ENCODE data around the gene GP1BB. TPM values are rescaled to one million over a fixed set of nuclear protein-coding genes. Genes with fewer than 3 reads are reported as not detected.

The GP1BB gene
- polyA plus RNA-seq, 1 of the 3 experiments (the other 2 are of a cell fraction), result 1.5 TPM

DNA sequence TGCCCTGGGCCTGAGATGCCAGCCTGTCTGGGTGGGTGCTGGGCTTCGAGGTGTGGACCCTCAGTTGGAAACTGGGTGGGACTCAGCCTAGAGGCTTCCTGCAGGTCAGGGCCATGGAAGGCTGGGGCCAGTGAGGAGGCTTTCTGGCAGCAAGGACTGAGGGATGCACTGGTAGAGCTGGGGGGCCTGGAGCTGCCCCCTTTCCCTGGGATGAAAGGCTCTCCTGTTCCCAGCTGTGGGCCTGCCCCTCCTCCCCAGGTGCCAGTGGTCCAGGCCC is 6.6 kb upstream of the GP1BB start:
- Histone ChIP-seq H3K4me2 (no peak overlapping the region), H3K27ac (ENCODE audit: low read depth in 2 of 2, low read length in 1 of 2) (peak overlapping the region in 1 of 2 experiments; percentile 55; a peak in 1 of 4 replicates), H3K36me3 (replicated peaks in 1 of 2; ENCODE audit: control insufficient read depth in 1 of 2, insufficient read depth in 2 of 2, low read length in 1 of 2) (peaks cover 0 to 5% of the 10 kb centered on the region in 2 experiments), H3K27me3 (ENCODE audit: insufficient read depth) (no peaks in the 10 kb centered on the region), H2AFZ (ENCODE audit: low read depth) (no peak overlapping the region), H3K9ac (no peak overlapping the region), H4K20me1 (ENCODE audit: insufficient read depth) (no peaks in the 10 kb centered on the region), H3K9me3 (no peaks in the 10 kb centered on the region), H3K4me3 (ENCODE audit: low read depth in 2 of 2, low read length in 1 of 2) (no peak overlapping the region), H3K79me2 (ENCODE audit: insufficient read depth) (no peaks in the 10 kb centered on the region), H3K9me2 (no peaks in the 10 kb centered on the region), H3F3A (replicated peaks; ENCODE audit: insufficient read depth) (no peaks in the 10 kb centered on the region), H3K4me1 (ENCODE audit: control insufficient read depth in 1 of 2, insufficient read depth in 2 of 2, low read depth in 1 of 2, low read length in 1 of 2) (peaks cover 0 to 42% of the 10 kb centered on the region in 2 experiments; a peak in 1 of 4 replicates)
- DNase-seq, result no peak
- ChIA-PET CTCF (interaction anchor here (0.7 to 3.3 kb wide), 13 partner anchors 13 to 417 kb away, joined by 3 to 30 read pairs (median 4); no protein-coding TSS in a partner anchor), POLR2A (interaction anchor here (1.0 to 1.1 kb wide), 2 partner anchors 20 to 53 kb away, joined by 3 read pairs; no protein-coding TSS in a partner anchor)
- no peak for TF ChIP-seq SIN3A (IDR thresholded peaks at IDR 0.05; ENCODE audit: borderline replicate concordance, low read depth, low read length)
- no peak for TF ChIP-seq SMC3 (IDR thresholded peaks at IDR 0.05; ENCODE audit: low read depth, low read length)
- TF ChIP-seq TEAD4 (IDR thresholded peaks at IDR 0.05; ENCODE audit: borderline replicate concordance, insufficient read depth), result no peak
- TF ChIP-seq, protein P1, sequence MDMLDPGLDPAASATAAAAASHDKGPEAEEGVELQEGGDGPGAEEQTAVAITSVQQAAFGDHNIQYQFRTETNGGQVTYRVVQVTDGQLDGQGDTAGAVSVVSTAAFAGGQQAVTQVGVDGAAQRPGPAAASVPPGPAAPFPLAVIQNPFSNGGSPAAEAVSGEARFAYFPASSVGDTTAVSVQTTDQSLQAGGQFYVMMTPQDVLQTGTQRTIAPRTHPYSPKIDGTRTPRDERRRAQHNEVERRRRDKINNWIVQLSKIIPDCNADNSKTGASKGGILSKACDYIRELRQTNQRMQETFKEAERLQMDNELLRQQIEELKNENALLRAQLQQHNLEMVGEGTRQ (IDR thresholded peaks at IDR 0.05; ENCODE audit: borderline replicate concordance, low read depth, low read length), result no peak
- no peak for TF ChIP-seq CHD2 (IDR thresholded peaks at IDR 0.05; ENCODE audit: low read length, partially characterized antibody)
- no peak for TF ChIP-seq FOXJ3 (CRISPR knock-in tag; IDR thresholded peaks at IDR 0.05)
- TF ChIP-seq, protein P2, sequence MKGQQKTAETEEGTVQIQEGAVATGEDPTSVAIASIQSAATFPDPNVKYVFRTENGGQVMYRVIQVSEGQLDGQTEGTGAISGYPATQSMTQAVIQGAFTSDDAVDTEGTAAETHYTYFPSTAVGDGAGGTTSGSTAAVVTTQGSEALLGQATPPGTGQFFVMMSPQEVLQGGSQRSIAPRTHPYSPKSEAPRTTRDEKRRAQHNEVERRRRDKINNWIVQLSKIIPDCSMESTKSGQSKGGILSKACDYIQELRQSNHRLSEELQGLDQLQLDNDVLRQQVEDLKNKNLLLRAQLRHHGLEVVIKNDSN (IDR thresholded peaks at IDR 0.05; ENCODE audit: borderline replicate concordance, low read depth), result no peak
- TF ChIP-seq POLR2AphosphoS5 (IDR thresholded peaks at IDR 0.05; ENCODE audit: low read depth, low read length), result no peak
- TF ChIP-seq MXI1 (IDR thresholded peaks at IDR 0.05; ENCODE audit: low read depth, low read length), result no peak
- TF ChIP-seq RXRA (IDR thresholded peaks at IDR 0.05; ENCODE audit: borderline replicate concordance, low read depth), result no peak
- no peak for TF ChIP-seq JUND (IDR thresholded peaks at IDR 0.05)
- TF ChIP-seq ELF1 (IDR thresholded peaks at IDR 0.05), result no peak
- TF ChIP-seq GABPA (IDR thresholded peaks at IDR 0.05; ENCODE audit: low read depth), result no peak
- TF ChIP-seq, protein P3, sequence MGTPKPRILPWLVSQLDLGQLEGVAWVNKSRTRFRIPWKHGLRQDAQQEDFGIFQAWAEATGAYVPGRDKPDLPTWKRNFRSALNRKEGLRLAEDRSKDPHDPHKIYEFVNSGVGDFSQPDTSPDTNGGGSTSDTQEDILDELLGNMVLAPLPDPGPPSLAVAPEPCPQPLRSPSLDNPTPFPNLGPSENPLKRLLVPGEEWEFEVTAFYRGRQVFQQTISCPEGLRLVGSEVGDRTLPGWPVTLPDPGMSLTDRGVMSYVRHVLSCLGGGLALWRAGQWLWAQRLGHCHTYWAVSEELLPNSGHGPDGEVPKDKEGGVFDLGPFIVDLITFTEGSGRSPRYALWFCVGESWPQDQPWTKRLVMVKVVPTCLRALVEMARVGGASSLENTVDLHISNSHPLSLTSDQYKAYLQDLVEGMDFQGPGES (IDR thresholded peaks at IDR 0.05; ENCODE audit: low read depth, low read length), result no peak
- WGBS (ENCODE audit: low lambda C conversion rate), result no CpG with 5 or more reads among the region's 1 CpG

DNA sequence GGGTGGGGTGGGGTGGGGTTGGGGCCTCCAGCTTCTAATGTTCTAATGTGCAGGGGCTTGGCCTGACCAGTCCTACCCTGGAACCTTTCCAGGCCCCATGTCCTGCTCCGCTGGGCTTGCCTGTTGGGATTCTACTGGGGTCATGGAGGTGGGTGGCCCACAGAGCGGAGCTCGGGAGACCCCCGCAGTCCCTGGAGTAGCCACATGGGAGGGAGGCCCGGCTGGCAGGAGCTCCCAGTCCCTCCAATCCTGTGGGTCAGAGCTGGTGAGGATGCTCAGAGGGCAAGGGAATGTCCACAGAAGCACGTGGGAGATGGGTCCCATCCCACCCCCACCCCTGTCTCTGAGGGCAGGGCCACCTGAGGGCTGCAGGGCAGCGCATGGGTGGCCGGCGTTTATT is 6.2 kb upstream of the GP1BB start:
- Histone ChIP-seq H2AFZ (ENCODE audit: low read depth) (no peak overlapping the region), H4K20me1 (ENCODE audit: insufficient read depth) (no peaks in the 10 kb centered on the region), H3K27me3 (ENCODE audit: insufficient read depth) (no peaks in the 10 kb centered on the region), H3F3A (replicated peaks; ENCODE audit: insufficient read depth) (no peaks in the 10 kb centered on the region), H3K4me2 (no peak overlapping the region), H3K27ac (ENCODE audit: low read depth in 2 of 2, low read length in 1 of 2) (peak overlapping the region in 1 of 2 experiments; percentile 18; a peak in 2 of 4 replicates), H3K36me3 (replicated peaks in 1 of 2; ENCODE audit: control insufficient read depth in 1 of 2, insufficient read depth in 2 of 2, low read length in 1 of 2) (peaks cover 0 to 5% of the 10 kb centered on the region in 2 experiments), H3K9ac (no peak overlapping the region), H3K9me3 (no peaks in the 10 kb centered on the region), H3K4me3 (ENCODE audit: low read depth in 2 of 2, low read length in 1 of 2) (no peak overlapping the region), H3K4me1 (ENCODE audit: control insufficient read depth in 1 of 2, insufficient read depth in 2 of 2, low read depth in 1 of 2, low read length in 1 of 2) (peaks cover 0 to 42% of the 10 kb centered on the region in 2 experiments; a peak in 1 of 4 replicates), H3K9me2 (no peaks in the 10 kb centered on the region), H3K79me2 (ENCODE audit: insufficient read depth) (no peaks in the 10 kb centered on the region)
- WGBS (ENCODE audit: low lambda C conversion rate), result 96% methylated on average over 7 of the region's 9 CpGs
- CTCF ChIA-PET, result interaction anchor here (0.7 to 3.3 kb wide), 14 partner anchors 13 to 417 kb away, joined by 3 to 30 read pairs (median 4); no protein-coding TSS in a partner anchor
- POLR2A ChIA-PET, result interaction anchor here (1.0 to 1.1 kb wide), 2 partner anchors 20 to 54 kb away, joined by 3 read pairs; no protein-coding TSS in a partner anchor
- DNase-seq, result peak; percentile 62
- TF ChIP-seq, protein P4, sequence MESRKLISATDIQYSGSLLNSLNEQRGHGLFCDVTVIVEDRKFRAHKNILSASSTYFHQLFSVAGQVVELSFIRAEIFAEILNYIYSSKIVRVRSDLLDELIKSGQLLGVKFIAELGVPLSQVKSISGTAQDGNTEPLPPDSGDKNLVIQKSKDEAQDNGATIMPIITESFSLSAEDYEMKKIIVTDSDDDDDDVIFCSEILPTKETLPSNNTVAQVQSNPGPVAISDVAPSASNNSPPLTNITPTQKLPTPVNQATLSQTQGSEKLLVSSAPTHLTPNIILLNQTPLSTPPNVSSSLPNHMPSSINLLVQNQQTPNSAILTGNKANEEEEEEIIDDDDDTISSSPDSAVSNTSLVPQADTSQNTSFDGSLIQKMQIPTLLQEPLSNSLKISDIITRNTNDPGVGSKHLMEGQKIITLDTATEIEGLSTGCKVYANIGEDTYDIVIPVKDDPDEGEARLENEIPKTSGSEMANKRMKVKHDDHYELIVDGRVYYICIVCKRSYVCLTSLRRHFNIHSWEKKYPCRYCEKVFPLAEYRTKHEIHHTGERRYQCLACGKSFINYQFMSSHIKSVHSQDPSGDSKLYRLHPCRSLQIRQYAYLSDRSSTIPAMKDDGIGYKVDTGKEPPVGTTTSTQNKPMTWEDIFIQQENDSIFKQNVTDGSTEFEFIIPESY (IDR thresholded peaks at IDR 0.05; ENCODE audit: borderline replicate concordance, low read depth), result no peak
- TF ChIP-seq TCF12 (IDR thresholded peaks at IDR 0.05) (no peak), GATA2 (CRISPR knock-in tag; IDR thresholded peaks at IDR 0.05) (no peak), NFIC (IDR thresholded peaks at IDR 0.05; ENCODE audit: borderline replicate concordance) (no peak), GABPA (IDR thresholded peaks at IDR 0.05; ENCODE audit: low read depth) (no peak), TEAD4 (IDR thresholded peaks at IDR 0.05; ENCODE audit: borderline replicate concordance, insufficient read depth) (no peak), MEF2A (IDR thresholded peaks at IDR 0.05; ENCODE audit: borderline replicate concordance, low read depth) (no peak)
- TF ChIP-seq, protein P5, sequence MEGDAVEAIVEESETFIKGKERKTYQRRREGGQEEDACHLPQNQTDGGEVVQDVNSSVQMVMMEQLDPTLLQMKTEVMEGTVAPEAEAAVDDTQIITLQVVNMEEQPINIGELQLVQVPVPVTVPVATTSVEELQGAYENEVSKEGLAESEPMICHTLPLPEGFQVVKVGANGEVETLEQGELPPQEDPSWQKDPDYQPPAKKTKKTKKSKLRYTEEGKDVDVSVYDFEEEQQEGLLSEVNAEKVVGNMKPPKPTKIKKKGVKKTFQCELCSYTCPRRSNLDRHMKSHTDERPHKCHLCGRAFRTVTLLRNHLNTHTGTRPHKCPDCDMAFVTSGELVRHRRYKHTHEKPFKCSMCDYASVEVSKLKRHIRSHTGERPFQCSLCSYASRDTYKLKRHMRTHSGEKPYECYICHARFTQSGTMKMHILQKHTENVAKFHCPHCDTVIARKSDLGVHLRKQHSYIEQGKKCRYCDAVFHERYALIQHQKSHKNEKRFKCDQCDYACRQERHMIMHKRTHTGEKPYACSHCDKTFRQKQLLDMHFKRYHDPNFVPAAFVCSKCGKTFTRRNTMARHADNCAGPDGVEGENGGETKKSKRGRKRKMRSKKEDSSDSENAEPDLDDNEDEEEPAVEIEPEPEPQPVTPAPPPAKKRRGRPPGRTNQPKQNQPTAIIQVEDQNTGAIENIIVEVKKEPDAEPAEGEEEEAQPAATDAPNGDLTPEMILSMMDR (IDR thresholded peaks at IDR 0.05), result no peak

Data from SK-N-SH (cell line).